ENCODE measurements around the gene PIGL. TPM values are rescaled to one million over a fixed set of nuclear protein-coding genes. Genes with fewer than 3 reads are reported as not detected.

Gene PIGL
- total RNA-seq, 1 experiment from 2014 or later, result 44.1 TPM

GRCh38 chr17:16215273-16215964 lies 1.6 kb upstream of the PIGL start, which contains the start of gene NCOR1 (continued):
- TF ChIP-seq USF2 (CRISPR knock-in tag; IDR thresholded peaks at IDR 0.05), result no peak
- peak; percentile 56; the same call in 1 of the 2 replicates for TF ChIP-seq JUN (CRISPR knock-in tag; IDR thresholded peaks at IDR 0.05)
- no peak for TF ChIP-seq TEAD4 (CRISPR knock-in tag; IDR thresholded peaks at IDR 0.05)
- TF ChIP-seq ZNF423 (CRISPR knock-in tag; IDR thresholded peaks at IDR 0.05), result no peak
- TF ChIP-seq SMAD3 (CRISPR knock-in tag; IDR thresholded peaks at IDR 0.05; ENCODE audit: borderline replicate concordance), result peak; percentile 87
- peak; percentile 41; the same call in 1 of the 2 replicates for TF ChIP-seq ZNF232 (CRISPR knock-in tag; IDR thresholded peaks at IDR 0.05)
- no peak; the same call in 1 of the 2 replicates for TF ChIP-seq NR1H2 (CRISPR knock-in tag; IDR thresholded peaks at IDR 0.05)
- TF ChIP-seq FOXP1 (CRISPR knock-in tag; IDR thresholded peaks at IDR 0.05; ENCODE audit: borderline replicate concordance), result peak; percentile 62; the same call in 1 of the 2 replicates
- TF ChIP-seq CREB1 (CRISPR knock-in tag; IDR thresholded peaks at IDR 0.05), result no peak; the same call in none of the 2 replicates
- peak; percentile 60 for TF ChIP-seq FOXP4 (CRISPR knock-in tag; IDR thresholded peaks at IDR 0.05)
- no peak for TF ChIP-seq ZNF121 (CRISPR knock-in tag; IDR thresholded peaks at IDR 0.05)
- no peak for TF ChIP-seq FOXJ3 (CRISPR knock-in tag; IDR thresholded peaks at IDR 0.05; ENCODE audit: borderline replicate concordance)
- TF ChIP-seq E2F4 (CRISPR knock-in tag; IDR thresholded peaks at IDR 0.05; ENCODE audit: borderline replicate concordance, low read depth), result no peak
- no peak for TF ChIP-seq NR2C2 (CRISPR knock-in tag; IDR thresholded peaks at IDR 0.05)
- no peak for TF ChIP-seq ZNF317 (CRISPR knock-in tag; IDR thresholded peaks at IDR 0.05; ENCODE audit: borderline replicate concordance, low read depth)
- TF ChIP-seq MAX (CRISPR knock-in tag; IDR thresholded peaks at IDR 0.05), result peak; percentile 35; the same call in 1 of the 2 replicates
- TF ChIP-seq KAT7 (CRISPR knock-in tag; IDR thresholded peaks at IDR 0.05; ENCODE audit: borderline replicate concordance), result peak; percentile 28; the same call in 1 of the 2 replicates
- no peak for TF ChIP-seq ATF1 (CRISPR knock-in tag; IDR thresholded peaks at IDR 0.05)
- no peak for TF ChIP-seq MLX (CRISPR knock-in tag; IDR thresholded peaks at IDR 0.05)
- TF ChIP-seq AR (CRISPR knock-in tag; IDR thresholded peaks at IDR 0.05), result no peak
- TF ChIP-seq ZNF425 (CRISPR knock-in tag; conservative IDR thresholded peaks at IDR 0.05), result no peak
- TF ChIP-seq RORB (CRISPR knock-in tag; IDR thresholded peaks at IDR 0.05), result no peak
- peak; percentile 2; the same call in 1 of the 2 replicates for TF ChIP-seq ESRRA (CRISPR knock-in tag; IDR thresholded peaks at IDR 0.05; ENCODE audit: borderline replicate concordance)
- TF ChIP-seq IRF1 (CRISPR knock-in tag; IDR thresholded peaks at IDR 0.05), result no peak; the same call in 1 of the 2 replicates
- TF ChIP-seq OVOL2 (CRISPR knock-in tag; IDR thresholded peaks at IDR 0.05; ENCODE audit: borderline replicate concordance), result no peak
- no peak for TF ChIP-seq ZNF671 (CRISPR knock-in tag; IDR thresholded peaks at IDR 0.05)
- peak; percentile 64; the same call in 1 of the 2 replicates for TF ChIP-seq GABPB1 (CRISPR knock-in tag; IDR thresholded peaks at IDR 0.05)

Measured in WTC11 (cell line).